HG03066 (cell line): Measurements from ENCODE around the gene ZNF697.
"Not testable (repeated sequence)": the region's sequence is repeated elsewhere in the genome, so short reads cannot be mapped to it uniquely, and the experiment has no call there.

Experiments used
- ATAC-seq: cut with Tn5 transposase; IDR thresholded peaks from one replicate; pipeline ENCODE4 v1.9.1; 2021; ENCODE audit warnings: low read depth; ENCODE audit not compliant: unreplicated experiment

Gene ZNF697

DNA sequence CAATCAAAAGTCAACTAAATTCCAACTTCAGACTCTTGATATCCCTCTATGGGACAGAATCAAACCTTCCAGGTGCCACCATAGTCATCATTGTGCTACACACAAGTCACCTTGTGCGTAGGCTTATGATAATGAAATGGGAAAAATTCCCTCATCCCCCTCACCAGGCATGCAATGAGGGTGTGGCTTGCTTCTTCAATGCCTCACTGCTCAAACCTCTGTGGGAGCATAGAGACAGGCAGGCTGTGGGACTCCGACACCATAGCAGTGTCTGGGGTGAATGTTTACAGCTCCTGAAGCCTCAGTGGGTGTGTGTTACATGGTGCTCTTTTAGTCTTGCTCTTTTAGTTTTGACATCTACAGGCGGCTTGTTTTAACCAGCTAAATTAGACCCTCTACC, 42.4 kb downstream of the ZNF697 start:
- no peak for ATAC-seq

DNA sequence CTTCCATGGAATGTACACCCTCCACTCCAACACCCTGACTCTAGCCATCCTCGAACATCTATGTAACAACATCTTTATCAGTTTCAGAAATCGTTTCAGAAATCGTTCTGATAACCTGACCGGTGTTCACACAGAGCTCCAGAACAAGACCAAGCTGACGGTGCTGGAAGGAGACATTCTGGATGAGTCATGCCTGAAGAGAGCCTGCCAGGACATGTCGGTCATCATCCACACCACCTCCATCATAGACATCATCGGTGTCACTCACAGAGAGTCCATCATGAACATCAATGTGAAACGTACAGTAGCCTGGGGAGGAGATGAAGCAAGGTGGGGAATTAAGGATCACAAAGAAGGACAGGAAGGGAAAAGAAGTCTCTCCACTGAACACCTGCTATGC, 43.0 kb downstream of the ZNF697 start:
- ATAC-seq: not testable (repeated sequence)

DNA sequence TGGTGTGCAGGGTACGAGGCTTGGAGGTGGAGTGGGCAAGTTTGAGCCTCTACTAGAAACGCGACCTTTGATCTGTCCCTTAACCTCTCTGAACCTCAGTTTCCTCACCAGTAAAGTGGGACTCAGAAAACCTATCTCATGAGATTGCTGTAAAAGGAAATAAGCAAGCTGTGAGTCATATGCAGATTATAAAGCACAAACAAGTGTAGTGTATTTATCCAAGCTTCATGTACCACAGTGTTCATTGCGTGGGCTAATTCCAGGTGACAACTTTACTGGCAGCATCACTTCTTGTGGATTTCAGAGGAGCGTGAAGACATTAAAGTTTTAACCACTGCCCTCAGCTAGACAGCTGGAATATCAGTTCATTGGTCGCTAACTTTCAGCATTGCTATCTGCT, 44.4 kb downstream of the ZNF697 start:
- ATAC-seq: no peak

DNA sequence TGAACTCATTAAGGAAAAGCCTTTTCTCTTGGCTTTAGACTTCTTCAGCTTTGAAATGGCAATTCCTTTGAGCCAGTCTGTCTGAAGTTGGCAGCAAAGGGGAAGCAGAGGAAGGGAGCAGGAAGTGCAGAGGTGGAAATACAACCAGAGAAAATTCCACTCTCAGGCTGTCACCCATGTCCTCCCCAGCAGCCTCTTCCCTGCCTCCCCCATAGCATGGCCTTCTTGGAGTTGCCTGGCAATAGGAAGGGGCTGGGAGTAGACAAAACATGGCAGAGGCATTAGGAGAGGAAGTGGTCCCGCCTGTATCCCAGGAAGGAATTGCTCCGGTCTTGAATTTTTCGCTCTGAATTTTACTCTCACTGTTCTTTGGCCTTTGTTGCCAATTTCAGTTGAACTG, 44.8 kb downstream of the ZNF697 start:
- not testable (repeated sequence) for ATAC-seq

DNA sequence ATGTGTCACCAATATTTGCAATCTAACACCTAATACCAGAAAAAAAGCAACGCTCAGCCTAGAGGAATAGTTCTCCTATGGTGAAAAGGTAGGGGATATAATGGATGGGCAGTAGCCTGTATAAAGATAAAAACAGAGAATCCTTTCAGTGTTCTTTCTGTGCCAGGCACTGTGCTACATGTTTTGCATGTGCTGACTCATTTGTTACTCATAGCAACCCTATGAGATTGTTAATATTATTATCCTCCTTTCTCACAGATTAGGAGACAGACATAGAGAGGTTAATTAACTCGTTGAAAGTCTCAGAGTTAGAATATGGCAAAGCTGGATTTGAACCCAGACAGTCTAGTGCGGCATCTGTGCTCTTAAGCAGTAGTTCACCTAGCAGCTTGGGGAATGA, 45.3 kb downstream of the ZNF697 start:
- not testable (repeated sequence) for ATAC-seq

DNA sequence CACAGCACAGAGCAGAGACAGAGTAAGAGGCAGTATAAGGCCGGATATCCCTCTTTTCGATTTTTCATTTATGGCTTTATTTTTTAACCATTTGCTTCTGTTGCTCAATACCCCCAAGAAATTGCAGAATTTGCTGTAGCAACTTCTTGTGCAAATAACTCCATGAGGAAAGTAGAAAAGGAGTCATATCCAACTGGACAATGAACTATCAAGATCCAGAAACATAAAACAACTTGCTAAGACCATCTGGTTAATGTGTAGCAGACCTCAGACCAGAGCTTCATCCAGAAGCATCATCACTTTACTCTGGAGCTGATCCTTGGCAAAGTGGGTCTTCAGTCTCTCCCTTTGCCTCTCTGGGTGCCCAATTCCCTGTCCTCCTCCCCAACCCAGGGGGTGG, 45.9 kb downstream of the ZNF697 start:
- no peak for ATAC-seq

DNA sequence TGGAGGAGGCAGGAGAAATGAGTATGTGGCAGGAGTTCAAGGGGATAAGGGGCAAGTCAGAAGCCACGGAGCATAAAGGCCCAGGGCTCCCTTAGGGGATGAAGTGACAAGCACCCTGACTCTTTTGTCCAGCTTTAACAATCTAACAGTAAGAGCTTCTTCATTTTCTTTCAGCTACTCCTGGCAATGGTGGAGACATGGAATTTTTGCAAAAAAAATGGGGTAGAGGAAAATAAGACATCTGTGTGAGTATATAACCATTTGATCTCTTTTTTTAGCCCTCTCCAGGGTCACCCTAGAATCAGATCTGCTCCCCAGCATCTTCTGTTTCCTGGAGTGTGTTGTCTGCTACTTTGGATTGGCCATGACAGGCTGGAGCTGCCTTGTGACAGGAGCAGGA, 47.1 kb downstream of the ZNF697 start:
- ATAC-seq: no peak

DNA sequence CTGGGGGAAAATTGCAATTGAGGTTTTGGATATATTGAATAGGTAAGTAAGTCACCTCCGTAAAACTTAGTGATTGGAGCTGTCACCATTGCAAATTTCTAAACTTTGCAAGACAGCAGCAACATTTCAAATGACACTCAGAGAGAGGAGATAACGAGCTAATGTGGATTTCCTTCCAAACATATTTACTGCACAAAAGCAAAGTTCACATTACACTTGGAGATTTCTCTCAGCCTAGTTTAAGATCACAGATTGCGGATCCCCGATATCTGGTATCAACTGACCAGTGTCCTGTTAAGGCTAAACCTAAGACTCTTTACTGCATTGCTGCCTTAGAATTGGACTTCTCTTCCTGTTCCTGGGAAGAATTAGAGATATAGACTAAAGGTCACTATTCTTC, 47.5 kb downstream of the ZNF697 start:
- no peak for ATAC-seq

DNA sequence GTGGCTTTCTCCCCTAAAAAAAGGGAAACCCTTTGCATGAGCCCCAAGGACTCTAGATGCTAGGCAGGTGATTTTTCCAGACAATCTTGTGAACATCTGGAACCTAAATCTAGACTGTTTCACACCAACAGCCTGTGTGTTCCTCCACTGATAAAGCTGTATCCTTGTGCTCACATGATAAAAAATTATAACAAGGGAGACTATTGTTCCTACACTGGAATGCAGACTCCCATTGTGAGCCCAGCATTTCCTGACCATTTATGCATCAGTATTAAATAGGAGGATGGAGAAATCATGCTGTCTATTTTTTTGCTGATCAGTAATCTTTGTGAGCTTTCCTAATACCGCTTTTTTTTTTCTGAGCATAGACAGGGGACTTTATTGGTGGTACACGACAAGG, 52.5 kb downstream of the ZNF697 start:
- no peak for ATAC-seq

DNA sequence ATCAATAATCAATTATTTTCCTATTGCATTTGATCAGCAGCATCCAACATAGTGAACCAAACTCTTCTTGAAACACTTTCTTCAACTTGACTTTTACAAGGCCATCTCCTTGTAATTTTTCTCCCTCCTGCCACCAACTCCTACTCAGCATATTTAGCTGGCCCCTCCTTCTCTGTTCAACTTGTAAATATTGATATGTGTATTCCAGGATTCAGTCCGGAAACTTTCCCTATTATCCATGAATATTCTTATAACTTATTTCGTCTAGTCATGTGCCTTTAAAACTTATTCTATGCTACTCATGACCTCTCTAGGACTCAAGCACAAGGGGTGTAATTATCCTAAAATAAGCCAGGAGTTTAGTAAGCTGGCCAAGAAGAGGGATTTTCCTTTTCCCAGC, 52.9 kb downstream of the ZNF697 start:
- no peak for ATAC-seq

DNA sequence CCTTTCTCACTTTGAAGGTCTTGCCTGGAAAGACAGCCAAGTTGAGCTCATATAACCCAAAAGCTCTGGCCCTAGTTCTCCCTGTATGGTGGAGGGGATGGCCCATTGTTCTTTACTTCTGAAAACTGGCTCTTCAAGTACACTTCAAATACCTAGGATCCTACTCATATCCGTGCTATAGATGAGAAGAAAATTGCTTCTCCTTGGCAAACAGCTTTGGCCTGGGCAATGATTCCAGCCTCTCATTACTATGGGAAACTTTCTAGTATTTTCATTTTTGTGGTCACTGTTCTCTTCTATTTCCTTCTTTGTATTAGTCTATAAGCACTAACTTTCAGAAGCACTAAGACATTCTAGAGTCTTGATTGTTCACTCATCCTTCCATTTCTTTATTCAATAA, 53.7 kb downstream of the ZNF697 start:
- ATAC-seq: no peak

DNA sequence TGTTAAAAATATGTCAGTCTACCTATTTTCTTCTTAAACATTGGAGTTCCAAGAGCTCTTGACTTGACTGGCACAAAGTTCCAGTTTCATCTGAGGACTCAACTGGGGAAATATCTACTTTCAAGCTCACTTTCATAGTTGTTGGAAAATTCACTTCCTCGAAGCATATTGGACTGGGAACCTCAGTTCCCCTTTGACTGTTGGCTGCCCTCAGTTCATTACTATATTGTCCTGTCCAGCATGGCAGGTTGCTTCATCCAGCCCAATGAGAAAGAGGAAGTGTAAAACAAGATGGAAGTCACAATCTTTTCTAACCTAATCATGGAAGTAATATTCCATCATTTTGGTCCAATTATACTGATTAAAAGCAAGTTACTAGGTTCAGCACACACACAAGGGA, 54.3 kb downstream of the ZNF697 start:
- no peak for ATAC-seq

DNA sequence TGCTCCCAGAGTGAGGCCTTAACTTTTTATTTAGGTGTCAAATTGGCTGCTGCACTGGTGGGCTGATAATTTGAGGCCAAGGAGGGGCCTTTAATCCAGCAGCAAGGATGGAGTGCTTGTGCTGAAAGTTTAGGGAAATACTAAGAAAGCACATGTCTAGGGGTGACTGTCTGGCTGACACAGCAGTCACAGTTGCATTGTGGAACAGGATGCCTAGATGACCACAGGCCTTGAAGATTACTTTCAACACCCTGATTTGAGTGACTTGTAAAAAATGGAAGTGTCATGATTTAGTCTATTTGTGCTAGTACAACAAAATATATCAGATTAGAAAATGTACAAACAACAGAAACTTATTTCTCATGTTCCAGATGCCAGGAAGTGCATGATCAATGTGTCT, 57.7 kb downstream of the ZNF697 start:
- no peak for ATAC-seq

DNA sequence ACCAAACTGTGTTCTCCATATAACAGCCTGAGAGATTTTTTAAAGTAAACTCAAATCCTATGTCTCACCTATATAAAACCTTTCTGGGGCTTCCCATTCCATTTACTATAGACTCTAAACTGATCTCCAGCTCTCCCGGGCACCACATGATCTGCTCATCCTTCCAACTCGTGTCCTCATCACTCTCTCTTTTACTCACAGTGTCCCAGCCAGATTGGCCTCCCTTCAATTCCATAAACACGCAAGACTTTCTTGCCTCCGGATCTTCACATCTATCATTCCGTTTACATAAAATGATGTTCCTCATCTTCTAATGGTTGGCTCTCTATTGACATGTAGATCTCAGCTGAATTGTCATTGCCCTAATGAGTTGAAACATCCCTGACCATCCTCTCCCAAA, 59.4 kb downstream of the ZNF697 start:
- no peak for ATAC-seq

DNA sequence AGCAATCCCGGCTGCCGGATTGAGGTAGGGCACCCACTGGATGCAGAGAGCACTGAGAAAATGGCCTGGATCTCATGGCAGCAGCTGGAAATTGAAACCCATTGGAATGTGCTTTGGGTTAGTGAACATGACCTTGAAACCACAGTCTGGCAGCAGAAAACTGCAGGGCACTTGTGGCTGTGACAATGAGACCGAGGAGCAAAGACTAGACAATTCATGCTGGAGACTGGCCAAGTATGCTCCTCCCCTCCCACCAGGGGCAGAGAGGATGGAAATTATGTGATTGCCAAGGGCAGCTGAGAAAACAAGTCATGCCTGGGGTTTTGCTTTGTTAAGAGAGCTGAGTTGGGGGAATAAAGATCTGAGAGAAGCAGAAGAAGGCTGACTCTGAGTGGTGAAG, 60.7 kb downstream of the ZNF697 start:
- ATAC-seq: no peak

DNA sequence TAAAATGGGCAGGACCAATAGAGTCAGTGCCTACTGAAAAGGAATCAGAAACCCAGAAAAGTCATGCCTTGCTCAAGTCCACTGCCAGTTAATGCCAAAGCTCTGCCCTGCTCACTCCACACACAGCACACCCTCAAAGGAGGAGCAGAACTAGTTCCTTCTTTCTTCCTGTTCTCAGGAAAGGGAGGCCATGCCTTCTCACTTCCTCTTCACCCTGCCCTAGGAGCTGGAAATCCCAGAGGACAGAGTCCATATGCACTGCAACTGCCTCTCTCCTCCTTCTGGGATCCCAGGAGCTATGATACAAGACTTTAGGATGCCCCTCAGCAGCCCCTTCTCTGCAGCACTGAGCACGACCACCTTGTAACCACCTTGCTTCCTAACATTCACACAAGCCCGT, 62.3 kb downstream of the ZNF697 start:
- ATAC-seq: not testable (repeated sequence)

DNA sequence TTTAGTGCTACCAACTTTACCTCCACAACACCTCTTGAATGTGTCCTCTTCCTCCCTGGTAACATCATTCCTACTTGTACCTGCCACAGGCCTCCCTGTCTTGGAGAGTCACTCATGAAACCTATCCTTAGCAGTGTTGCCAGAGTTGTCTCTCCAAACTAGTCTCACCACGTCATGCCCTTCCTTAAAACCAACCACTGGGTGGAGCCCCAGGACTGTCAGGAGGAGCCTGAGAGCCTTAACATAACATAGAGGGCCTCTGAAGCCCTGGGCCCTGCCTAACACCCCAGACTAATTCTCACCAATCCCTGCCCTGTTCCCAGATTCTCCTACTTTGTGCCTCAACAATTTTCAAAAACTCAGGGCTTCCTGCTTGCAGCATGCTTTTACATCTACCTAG, 65.3 kb downstream of the ZNF697 start:
- no peak for ATAC-seq

DNA sequence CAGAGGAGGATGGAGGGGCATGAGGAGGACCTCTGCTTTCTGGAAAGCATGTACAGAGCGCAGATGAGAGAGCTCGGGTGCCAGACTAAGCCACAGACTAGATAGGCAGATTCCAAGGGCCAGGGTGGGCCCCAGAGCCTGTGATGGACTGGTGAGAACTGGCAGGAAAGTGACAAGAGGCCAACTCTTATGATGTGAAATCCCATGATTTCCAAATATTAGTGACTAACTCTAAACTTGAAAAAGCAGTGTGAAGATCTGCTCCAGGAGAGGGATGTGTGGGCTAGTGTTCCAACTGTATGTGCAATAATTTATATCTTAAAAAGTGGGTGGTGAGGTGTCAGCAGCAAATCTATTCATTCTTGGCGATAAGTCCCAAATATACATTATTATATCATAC, 67.0 kb downstream of the ZNF697 start:
- ATAC-seq: not testable (repeated sequence)

DNA sequence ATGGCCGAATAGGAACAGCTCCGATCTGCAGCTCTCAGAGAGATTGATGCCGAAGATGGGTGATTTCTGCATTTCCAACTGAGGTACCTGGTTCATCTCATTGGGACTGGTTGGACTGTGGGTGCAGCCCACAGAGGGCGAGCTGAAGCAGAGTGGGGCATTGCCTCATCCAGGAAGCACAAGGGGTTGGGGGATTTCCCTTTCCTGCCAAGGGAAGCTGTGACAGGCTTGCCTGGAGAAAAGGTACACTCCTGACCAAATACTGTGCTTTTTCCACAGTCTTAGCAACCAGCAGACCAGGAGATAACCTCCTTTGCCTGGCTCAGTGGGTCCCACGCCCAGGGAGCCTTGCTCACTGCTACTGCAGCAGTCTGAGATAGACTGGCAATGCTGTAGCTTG, 74.2 kb downstream of the ZNF697 start:
- ATAC-seq: no peak

DNA sequence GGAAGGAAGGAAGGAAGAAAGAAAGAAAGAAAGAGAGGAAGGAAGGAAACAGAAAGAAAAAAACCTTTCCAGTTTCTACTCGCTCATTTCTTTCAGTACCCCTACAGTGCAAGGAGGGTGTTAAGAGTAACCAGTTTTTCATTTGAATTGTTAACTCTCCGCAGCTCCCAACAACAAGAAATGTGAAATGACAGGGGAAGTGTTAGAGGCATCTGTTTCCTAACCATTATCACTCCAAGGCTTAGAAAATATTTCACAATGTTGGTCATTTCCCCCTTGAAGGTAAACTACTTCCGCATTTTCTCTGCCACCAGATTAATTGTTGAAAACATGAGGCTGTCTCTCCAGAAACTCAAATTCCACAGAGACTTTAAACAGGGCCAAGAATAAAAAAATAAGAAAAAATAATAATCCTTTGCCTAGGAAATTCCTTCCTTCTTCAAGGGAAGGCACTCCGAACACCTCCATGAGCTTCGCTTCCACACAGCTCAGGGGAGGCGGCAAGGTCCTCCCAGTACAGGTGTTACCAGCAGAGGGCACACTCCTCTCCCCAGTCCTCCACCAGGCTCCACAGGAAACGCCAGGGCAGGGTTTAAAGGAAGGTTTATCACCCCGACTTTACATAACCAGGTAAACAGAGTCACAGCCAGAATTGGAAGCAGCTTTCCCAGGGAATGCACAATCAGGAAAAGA, 78.0 kb downstream of the ZNF697 start:
- ATAC-seq: not testable (repeated sequence)
